Gastroesophageal sphincter (tissue), 4 donors: ENCODE measurements around the gene RB1. TPM values are rescaled to one million over a fixed set of nuclear protein-coding genes. Genes with fewer than 3 reads are reported as not detected.

Experiments
- ATAC-seq: fragments of 150-250 bp; one replicate; pipeline ENCODE4 v1.9.1; 2016; ENCODE audit warnings: mild to moderate bottlenecking, moderate library complexity
- H3K27ac ChIP-seq, 4 donors: fragments of 200-600 bp; sonication (generic) in 3 of 4; 1 replicate in 3 of 4; 2 replicates in 1 of 4; pipeline ENCODE4 v1.5.1; 2016 to 2019
- H3K27me3 ChIP-seq: fragments of 200-600 bp; sonication (generic); one replicate; pipeline ENCODE4 v1.5.1; 2019
- H3K36me3 ChIP-seq, 2 donors: fragments of 200-600 bp; sonication (generic); one replicate each; pipeline ENCODE4 v1.5.1; 2019; ENCODE audit warnings: control low read depth in 1 of 2
- H3K4me1 ChIP-seq, 3 donors: fragments of 200-600 bp; sonication (generic); 1 replicate in 2 of 3; 2 replicates in 1 of 3; pipeline ENCODE4 v1.5.1; 2016 to 2019; ENCODE audit warnings: control low read depth in 2 of 3
- H3K4me3 ChIP-seq, 2 donors: fragments of 200-600 bp; sonication (generic); one replicate each; pipeline ENCODE4 v1.5.1; 2019; ENCODE audit warnings: mild to moderate bottlenecking in 1 of 2, moderate library complexity in 1 of 2
- H3K9me3 ChIP-seq, 3 donors: fragments of 200-600 bp; sonication (generic); one replicate each; pipeline ENCODE4 v1.5.1; 2017 to 2019; ENCODE audit warnings: control low read depth in 2 of 3
- EP300 ChIP-seq: sonication (generic); formaldehyde crosslinking; IDR thresholded peaks from one replicate; pipeline ENCODE4 v1.6.1; 2017; ENCODE audit warnings: antibody characterized with exemption, mild to moderate bottlenecking
- POLR2A ChIP-seq, 2 donors: fragments of 450-650 bp; IDR thresholded peaks; one replicate each; pipeline ENCODE4 v1.6.1; 2017; ENCODE audit warnings: antibody characterized with exemption in 2 of 2, mild to moderate bottlenecking in 2 of 2, moderate library complexity in 1 of 2
- POLR2AphosphoS5 ChIP-seq: sonication (generic); formaldehyde crosslinking; IDR thresholded peaks from one replicate; pipeline ENCODE4 v1.6.1; 2017; ENCODE audit warnings: antibody characterized with exemption
- WGBS, 2 donors: methylation state at CpG; one replicate each; pipeline ENCODE4 v1.1.5; 2018; ENCODE audit warnings: low coverage in 1 of 2; 5-methylcytosine and 5-hydroxymethylcytosine counted together
- total RNA-seq, 4 donors: library from RNA; depleted of rRNA; stranded (reverse); fragments of >200 nt; gene quantifications; one replicate each; pipeline ENCODE4 v1.1.0, GENCODE V29; 2016
- TF ChIP-seq, protein P1 (sequence below), 4 experiments: fragments of 200-600 bp in 2 of 4; fragments of 450-650 bp in 2 of 4; sonication (generic) in 1 of 4; IDR thresholded peaks; one replicate each; pipeline ENCODE4 v1.5.1; 2017 to 2019; ENCODE audit warnings: antibody characterized with exemption in 4 of 4, mild to moderate bottlenecking in 2 of 4, moderate library complexity in 2 of 4

The RB1 gene
- total RNA-seq, 4 donors from 2014 or later, result 26.5 to 37.2 (median 29.4) TPM

DNA sequence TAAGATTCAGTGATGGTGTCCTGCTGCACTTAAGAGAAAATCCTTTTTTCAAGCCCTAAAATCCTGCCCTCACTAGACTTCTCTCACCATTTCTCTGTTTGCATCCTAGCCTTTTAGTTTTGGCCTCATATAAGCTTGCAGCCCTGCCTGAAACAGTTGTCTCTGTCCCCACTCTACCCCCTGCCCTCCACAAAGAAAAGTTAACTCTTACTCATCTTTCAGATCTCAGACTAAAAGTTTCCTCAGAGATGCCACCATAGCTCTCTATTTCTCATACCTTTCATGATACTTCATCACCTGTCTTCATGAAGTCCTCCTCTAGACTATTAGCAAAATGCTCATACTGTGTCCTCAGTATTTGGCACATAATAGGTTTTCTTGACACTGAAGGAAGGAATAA lies 37.4 kb upstream of the RB1 start:
- peaks cover 0 to 68% of the 10 kb centered on the region in 2 donors for H3K36me3 ChIP-seq
- H3K9me3 ChIP-seq, result no peaks in the 10 kb centered on the region
- TF ChIP-seq POLR2AphosphoS5 (no peak), EP300 (no peak), POLR2A (IDR thresholded peaks at IDR 0.05) (no peak)
- TF ChIP-seq, protein P1, sequence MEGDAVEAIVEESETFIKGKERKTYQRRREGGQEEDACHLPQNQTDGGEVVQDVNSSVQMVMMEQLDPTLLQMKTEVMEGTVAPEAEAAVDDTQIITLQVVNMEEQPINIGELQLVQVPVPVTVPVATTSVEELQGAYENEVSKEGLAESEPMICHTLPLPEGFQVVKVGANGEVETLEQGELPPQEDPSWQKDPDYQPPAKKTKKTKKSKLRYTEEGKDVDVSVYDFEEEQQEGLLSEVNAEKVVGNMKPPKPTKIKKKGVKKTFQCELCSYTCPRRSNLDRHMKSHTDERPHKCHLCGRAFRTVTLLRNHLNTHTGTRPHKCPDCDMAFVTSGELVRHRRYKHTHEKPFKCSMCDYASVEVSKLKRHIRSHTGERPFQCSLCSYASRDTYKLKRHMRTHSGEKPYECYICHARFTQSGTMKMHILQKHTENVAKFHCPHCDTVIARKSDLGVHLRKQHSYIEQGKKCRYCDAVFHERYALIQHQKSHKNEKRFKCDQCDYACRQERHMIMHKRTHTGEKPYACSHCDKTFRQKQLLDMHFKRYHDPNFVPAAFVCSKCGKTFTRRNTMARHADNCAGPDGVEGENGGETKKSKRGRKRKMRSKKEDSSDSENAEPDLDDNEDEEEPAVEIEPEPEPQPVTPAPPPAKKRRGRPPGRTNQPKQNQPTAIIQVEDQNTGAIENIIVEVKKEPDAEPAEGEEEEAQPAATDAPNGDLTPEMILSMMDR (IDR thresholded peaks at IDR 0.05), result no peak
- no peak overlapping the region for H3K27ac ChIP-seq
- H3K4me1 ChIP-seq, result no peaks in the 10 kb centered on the region
- H3K27me3 ChIP-seq, result no peaks in the 10 kb centered on the region
- H3K4me3 ChIP-seq, result no peak overlapping the region
- ATAC-seq, result no peak

DNA sequence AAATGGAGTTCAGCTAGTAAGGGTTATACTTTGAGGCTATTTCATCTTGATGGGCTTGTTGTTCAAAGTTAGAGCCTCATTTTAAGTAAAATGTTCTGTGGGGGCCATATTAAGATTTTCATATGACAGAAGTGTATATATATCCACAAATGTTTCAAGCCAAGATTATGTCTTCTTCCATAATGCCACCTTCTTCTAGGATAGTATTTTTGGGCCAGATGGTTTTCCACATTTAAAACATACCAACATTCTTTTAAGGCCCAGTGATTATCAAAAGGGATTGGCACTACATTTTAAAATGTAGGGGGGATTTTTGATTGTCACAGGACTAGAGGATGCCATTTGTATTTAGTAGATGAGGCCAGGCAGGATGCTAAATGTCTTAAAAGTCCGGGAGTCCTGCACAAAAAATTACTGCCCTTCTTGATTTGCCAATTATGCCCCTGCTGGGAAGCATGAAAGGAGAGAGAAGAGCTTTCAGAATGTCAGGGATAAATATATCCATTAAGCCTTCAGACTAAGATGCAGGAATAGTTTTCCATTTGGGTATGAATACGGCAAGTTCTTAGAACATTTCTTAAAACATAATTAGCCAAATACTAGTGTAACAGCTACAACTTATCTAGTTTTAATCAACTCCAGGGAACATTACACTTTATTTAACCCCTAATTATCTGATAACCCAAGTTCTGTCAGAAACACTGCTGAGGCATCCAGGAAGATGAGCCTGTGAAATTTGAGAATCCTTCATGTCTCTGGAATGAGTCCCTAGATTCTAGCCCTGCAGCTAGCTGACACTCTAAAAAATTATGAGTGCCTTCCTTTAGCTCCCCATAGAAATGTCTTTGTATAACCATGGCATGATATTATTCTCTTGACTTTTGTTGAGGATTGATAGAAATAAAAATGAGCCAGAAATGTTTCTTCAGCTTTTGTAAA lies 36.6 kb upstream of the RB1 start:
- H3K9me3 ChIP-seq, result no peaks in the 10 kb centered on the region
- peaks cover 0 to 60% of the 10 kb centered on the region in 2 donors for H3K36me3 ChIP-seq
- 84 to 88% methylated on average over 2 of the region's 2 CpGs for WGBS, 2 donors
- no peak for ATAC-seq
- H3K27ac ChIP-seq, result no peak overlapping the region
- no peaks in the 10 kb centered on the region for H3K4me1 ChIP-seq
- no peak for TF ChIP-seq POLR2A (IDR thresholded peaks at IDR 0.05)
- TF ChIP-seq, protein P1 (IDR thresholded peaks at IDR 0.05), result no peak
- TF ChIP-seq EP300, result no peak
- TF ChIP-seq POLR2AphosphoS5, result no peak
- no peak overlapping the region for H3K4me3 ChIP-seq
- H3K27me3 ChIP-seq, result no peaks in the 10 kb centered on the region

DNA sequence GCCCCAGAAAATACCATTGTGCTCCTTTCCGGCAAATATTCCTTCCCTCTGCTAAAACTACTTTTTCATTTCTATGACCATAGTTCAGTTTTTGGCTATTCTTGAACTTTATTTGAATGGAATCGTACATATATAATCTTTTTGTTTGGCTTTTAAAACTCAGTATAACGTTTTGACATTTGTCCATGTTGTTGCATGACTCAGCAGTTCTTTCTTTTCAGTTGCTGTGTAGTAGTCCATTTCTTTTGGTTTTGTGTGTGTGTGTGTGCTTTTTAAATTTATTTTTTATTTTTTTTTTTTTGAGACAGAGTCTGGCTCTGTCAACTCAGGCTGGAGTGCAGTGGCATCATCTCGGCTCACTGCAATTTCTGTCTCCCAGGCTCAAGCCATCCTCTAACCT lies 35.5 kb upstream of the RB1 start:
- Histone ChIP-seq H3K27me3 (no peaks in the 10 kb centered on the region), H3K4me1 (no peaks in the 10 kb centered on the region), H3K9me3 (no peaks in the 10 kb centered on the region), H3K4me3 (no peak overlapping the region), H3K36me3 (peaks cover 0 to 49% of the 10 kb centered on the region in 2 donors), H3K27ac (no peak overlapping the region)
- ATAC-seq, result no peak
- WGBS, 2 donors, result 81 to 95% methylated on average over 3 to 4 of the region's 4 CpGs
- TF ChIP-seq, protein P1 (IDR thresholded peaks at IDR 0.05), result no peak
- TF ChIP-seq POLR2AphosphoS5 (no peak), EP300 (no peak), POLR2A (IDR thresholded peaks at IDR 0.05) (no peak)

DNA sequence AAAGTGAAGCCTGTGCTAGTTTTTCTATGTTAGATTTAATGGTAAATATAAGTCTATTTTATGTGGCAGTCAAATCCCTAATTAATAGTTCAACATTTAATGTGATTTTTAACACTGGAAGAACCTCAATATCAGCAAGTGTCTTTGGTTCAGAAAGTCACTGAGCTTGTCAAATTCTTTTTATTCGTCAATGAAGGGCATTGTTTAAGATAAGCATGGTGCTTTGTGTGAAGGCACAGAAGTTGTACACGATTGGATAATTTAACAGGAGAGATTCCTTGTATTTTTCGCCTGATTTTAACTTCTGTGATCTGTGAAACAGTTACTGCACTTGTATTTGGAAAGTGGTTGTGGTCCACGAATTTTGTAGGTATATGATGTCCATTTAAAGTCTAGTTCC lies 30.2 kb upstream of the RB1 start:
- H3K27ac ChIP-seq, result no peak overlapping the region
- H3K27me3 ChIP-seq, result no peaks in the 10 kb centered on the region
- TF ChIP-seq POLR2A (IDR thresholded peaks at IDR 0.05), result no peak
- H3K4me3 ChIP-seq, result no peak overlapping the region
- 77 to 79% methylated on average over 4 of the region's 4 CpGs for WGBS, 2 donors
- ATAC-seq, result no peak
- H3K36me3 ChIP-seq, result peaks cover 0 to 24% of the 10 kb centered on the region in 2 donors
- H3K9me3 ChIP-seq, result no peaks in the 10 kb centered on the region
- no peaks in the 10 kb centered on the region for H3K4me1 ChIP-seq

DNA sequence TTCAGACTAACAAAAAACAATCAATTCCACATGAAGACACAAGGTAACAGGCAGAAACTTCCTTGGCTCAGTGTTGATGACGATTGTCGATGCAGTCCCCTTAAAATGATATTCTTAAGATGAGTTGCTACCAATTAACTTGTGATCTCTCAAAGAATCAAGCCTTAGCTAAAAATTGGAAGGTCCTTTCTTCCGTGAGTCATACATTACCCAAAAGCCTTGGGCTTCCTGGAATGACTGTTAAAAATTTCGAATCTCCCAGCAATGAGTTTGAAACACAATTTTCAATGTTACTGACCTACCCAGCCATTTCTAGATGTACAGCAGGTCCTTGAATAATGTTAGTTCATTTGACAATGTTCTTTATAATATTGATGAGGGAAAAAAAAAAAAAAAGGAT lies 28.0 kb upstream of the RB1 start:
- Histone ChIP-seq H3K27me3 (no peaks in the 10 kb centered on the region), H3K4me1 (no peaks in the 10 kb centered on the region), H3K27ac (no peak overlapping the region), H3K36me3 (peaks cover 0 to 7% of the 10 kb centered on the region in 2 donors), H3K9me3 (no peaks in the 10 kb centered on the region), H3K4me3 (no peak overlapping the region)
- no peak for TF ChIP-seq POLR2AphosphoS5
- TF ChIP-seq EP300, result no peak
- TF ChIP-seq, protein P1 (IDR thresholded peaks at IDR 0.05), result no peak
- TF ChIP-seq POLR2A (IDR thresholded peaks at IDR 0.05), result no peak
- 80 to 90% methylated on average over 4 of the region's 4 CpGs for WGBS, 2 donors
- no peak for ATAC-seq
